ENCODE results near the gene SETBP1.

Gene SETBP1

DNA sequence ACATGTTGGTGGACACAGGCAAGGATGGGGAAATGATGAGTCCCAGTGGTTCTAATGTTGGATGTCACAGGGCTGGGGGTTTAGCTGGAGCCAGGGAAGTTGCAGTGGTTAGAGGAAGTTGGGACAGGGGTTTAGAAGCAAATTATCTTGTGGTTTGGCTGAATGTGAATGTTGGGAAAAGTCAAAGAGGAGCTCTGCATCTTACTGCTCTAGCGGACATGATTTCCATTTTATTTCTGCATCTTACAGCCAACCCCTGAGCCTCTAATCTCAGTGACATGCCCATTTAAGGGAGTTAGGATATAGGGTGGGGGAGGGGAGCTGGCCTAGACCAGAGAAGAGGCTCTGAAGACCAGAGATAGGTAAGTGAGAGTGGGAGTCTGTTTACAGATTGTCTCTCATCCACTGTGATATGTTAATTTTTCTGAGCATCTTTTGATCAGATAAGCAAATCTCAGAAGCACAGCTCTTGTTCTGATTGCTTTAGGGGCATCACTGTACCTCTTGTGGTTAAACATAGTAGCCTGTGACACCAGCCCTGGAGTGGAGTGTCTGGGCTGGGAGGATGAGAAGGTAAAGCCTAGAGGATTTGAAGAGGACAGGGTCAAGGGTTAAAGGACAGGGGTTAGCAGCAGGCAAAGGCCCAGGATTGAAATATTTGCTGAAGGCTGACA lies 43.6 kb downstream of the SETBP1 start:
- DNase-seq (ENCODE audit: low spot score), result no peak
- TF ChIP-seq, protein P1, sequence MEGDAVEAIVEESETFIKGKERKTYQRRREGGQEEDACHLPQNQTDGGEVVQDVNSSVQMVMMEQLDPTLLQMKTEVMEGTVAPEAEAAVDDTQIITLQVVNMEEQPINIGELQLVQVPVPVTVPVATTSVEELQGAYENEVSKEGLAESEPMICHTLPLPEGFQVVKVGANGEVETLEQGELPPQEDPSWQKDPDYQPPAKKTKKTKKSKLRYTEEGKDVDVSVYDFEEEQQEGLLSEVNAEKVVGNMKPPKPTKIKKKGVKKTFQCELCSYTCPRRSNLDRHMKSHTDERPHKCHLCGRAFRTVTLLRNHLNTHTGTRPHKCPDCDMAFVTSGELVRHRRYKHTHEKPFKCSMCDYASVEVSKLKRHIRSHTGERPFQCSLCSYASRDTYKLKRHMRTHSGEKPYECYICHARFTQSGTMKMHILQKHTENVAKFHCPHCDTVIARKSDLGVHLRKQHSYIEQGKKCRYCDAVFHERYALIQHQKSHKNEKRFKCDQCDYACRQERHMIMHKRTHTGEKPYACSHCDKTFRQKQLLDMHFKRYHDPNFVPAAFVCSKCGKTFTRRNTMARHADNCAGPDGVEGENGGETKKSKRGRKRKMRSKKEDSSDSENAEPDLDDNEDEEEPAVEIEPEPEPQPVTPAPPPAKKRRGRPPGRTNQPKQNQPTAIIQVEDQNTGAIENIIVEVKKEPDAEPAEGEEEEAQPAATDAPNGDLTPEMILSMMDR (IDR thresholded peaks at IDR 0.05; ENCODE audit: extremely low read depth, missing control alignments), result no peak

DNA sequence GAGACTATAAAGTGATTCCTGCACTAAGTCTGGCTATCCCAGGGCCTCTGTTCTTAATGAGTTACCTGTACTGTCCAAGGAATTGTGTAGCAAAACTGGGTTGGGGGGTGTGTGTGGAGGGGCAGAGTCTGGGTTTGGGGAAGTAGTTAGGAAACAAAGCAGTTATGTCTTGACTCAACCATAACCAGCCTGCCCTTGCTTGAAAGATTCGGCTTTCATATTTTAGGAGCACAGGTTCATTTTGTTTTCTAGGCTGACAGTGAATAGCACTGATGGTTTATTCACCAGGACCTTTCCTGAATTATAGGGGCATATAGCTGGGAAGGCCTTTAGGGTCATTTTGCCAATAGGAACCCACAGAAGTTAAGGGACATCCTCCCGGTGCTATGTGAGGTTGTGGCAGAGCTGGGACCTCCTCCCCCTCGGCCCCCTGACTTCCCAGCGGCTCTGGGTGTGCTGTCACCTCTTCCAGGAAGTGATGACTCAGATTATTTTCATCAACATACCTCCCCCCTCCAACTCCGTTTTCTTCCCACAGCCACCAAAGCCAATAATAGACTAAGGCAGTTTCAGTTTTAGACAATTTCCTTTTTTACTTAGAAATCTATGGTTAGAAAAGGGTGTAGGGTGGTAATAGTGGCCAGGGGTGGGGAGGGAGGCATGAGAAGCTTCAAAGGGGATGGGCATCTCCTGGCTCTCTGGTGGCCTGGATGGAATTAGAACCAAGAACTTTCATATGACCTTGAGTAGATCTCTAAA lies 44.8 kb downstream of the SETBP1 start:
- TF ChIP-seq, protein P1 (IDR thresholded peaks at IDR 0.05; ENCODE audit: extremely low read depth, missing control alignments), result no peak
- peak; percentile 56 for DNase-seq (ENCODE audit: low spot score)

DNA sequence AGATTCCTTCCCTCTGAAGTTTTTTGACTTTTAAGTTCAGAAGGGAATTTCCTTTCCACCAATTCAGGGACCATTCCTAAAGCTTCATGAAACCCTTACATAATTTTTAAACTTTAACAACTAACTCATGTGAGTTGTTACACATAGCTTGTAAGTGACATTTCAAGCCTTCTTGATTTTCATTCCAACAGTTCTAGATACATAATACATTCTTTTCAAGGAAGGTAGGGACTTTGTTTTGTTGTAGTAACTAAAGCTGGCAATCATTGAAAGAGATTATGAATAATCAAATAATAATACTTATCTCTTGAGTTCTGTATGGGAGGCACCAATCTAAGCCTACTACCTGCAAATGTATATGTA lies 45.4 kb downstream of the SETBP1 start:
- DNase-seq (ENCODE audit: low spot score), result no peak
- TF ChIP-seq, protein P1 (IDR thresholded peaks at IDR 0.05; ENCODE audit: extremely low read depth, missing control alignments), result no peak

DNA sequence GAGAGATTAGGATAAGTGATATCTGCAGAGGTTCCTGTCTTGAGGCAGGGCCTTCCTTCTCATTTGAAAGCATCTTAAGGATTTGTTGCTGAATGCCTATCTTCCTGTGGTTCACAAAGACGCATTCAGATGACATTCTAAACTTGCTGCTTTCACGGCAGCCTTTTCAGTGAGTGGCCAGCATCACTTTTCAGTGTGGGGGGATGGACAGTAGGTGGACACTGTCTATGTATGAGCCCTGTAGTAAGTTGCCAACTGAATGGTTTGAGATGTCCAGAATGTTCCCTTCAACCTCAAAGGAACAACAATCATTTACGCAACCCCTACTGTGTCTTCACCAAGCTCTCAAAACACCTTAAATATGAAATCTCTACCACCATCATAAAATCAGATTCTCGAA lies 46.6 kb downstream of the SETBP1 start:
- TF ChIP-seq, protein P1 (IDR thresholded peaks at IDR 0.05; ENCODE audit: extremely low read depth, missing control alignments), result no peak

DNA sequence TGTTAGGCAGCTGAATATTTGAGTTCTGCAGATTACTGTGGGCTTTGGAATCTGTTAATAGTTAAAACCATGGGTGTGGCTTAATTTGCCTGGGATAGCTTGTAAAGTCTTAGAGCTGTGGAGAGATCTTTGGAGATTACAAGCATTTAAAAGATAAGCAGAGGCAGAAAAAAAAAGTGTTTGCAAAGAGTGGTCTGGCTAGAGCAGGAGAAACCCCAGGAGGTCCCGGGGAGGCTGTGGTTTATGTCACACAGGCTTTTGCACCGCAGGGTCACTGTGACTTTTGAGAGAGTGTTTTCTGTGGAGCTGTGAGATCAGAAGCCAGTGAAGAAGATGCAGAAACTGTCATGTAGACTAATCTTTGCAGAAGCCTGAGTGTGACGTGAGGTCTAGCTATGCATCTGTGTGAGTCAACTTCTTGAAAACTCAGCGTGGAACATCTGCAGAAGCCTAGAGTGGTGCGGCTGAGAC lies 49.0 kb downstream of the SETBP1 start:
- DNase-seq (ENCODE audit: low spot score), result no peak
- TF ChIP-seq, protein P1 (IDR thresholded peaks at IDR 0.05; ENCODE audit: extremely low read depth, missing control alignments), result no peak

More for the DNA sequence above, 46.6 kb downstream of the SETBP1 start:
- no peak for DNase-seq (ENCODE audit: low spot score)

DNA sequence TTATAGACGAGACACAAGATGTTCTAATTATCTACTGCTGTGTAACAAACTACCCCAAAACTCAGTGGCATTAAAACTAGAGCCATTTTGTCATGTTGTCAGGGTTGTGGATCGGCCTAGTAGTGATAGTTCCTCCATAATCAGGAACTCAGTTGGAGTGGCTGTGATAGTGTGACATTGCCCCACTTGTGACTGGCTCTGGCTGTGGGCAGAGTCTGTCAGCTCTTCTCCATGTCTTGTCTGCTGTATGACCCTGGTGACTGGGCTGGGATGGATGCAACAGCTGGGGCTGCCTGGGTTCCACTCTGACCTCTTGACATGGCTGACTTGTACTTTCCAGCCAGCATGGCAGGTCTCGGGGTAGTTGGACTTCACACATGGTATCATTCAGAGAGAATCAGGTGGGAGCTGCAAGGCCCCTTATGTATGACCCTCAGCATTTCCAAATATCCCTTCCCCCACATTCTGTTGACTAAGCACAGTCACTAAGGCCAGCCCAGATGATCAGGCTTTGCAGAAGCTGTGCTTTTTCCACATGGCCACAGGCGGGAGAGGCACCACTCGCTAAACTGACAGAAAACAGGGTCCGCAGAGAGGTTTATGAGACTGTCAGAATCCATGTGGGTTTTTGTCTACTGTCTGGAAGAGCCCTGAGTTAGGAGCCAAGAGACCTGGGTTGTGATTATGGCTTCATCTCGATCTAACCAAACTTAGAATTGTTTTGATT lies 50.3 kb downstream of the SETBP1 start:
- DNase-seq (ENCODE audit: low spot score), result no peak
- TF ChIP-seq, protein P1 (IDR thresholded peaks at IDR 0.05; ENCODE audit: extremely low read depth, missing control alignments), result no peak

Data from GM20000 (cell line).